Fibroblast of lung (primary cell): Measurements from ENCODE around the gene IGHMBP2. TPM values are rescaled to one million over a fixed set of nuclear protein-coding genes. Genes with fewer than 3 reads are reported as not detected.

Source experiments
- DNase-seq, 2 donors: peaks; one replicate each; pipeline versions ENCODE4 v3.0.0 to v3.0.0-alpha.2; 2010; ENCODE audit warnings: low read depth in 2 of 2
- H2AFZ ChIP-seq: 2 replicates; pipeline ENCODE4 v1.5.1; 2012; ENCODE audit warnings: low read length, control low read depth, inconsistent platforms
- H3K27ac ChIP-seq: 2 replicates; pipeline ENCODE4 v1.5.1; 2011; ENCODE audit warnings: low read length, control low read depth; ENCODE audit not compliant: insufficient read depth
- H3K27me3 ChIP-seq: 2 replicates; pipeline ENCODE4 v1.5.1; 2011; ENCODE audit warnings: mild to moderate bottlenecking, low read length; ENCODE audit not compliant: control insufficient read depth, insufficient read depth
- H3K36me3 ChIP-seq: 2 replicates; pipeline ENCODE4 v1.5.1; 2011; ENCODE audit warnings: low read length; ENCODE audit not compliant: control insufficient read depth, insufficient read depth
- H3K4me1 ChIP-seq: 2 replicates; pipeline ENCODE4 v1.5.1; 2011; ENCODE audit warnings: low read length; ENCODE audit not compliant: control insufficient read depth, insufficient read depth; ENCODE audit errors: extremely low read depth
- H3K4me2 ChIP-seq: 2 replicates; pipeline ENCODE4 v1.5.1; 2011; ENCODE audit warnings: low read length, control low read depth; ENCODE audit not compliant: insufficient read depth; ENCODE audit errors: extremely low read depth
- H3K4me3 ChIP-seq, 4 experiments: fragments of 200-600 bp in 1 of 4; sonication (generic) in 1 of 4; replicated peaks in 1 of 4; 2 replicates each; pipeline ENCODE4 v1.5.1; 2011 to 2016; ENCODE audit warnings: low read length in 4 of 4, low read depth in 3 of 4, mild to moderate bottlenecking in 3 of 4, control low read depth in 2 of 4, inconsistent platforms in 1 of 4, mixed read lengths in 1 of 4; ENCODE audit not compliant: insufficient read depth in 1 of 4; ENCODE audit errors: control extremely low read depth in 1 of 4
- H3K79me2 ChIP-seq: 2 replicates; pipeline ENCODE4 v1.5.1; 2012; ENCODE audit warnings: mild to moderate bottlenecking, low read length, inconsistent platforms; ENCODE audit not compliant: control insufficient read depth, insufficient read depth
- H3K9ac ChIP-seq: 2 replicates; pipeline ENCODE4 v1.5.1; 2011; ENCODE audit warnings: mild to moderate bottlenecking, low read length, control low read depth; ENCODE audit not compliant: insufficient read depth
- H3K9me3 ChIP-seq: 2 replicates; pipeline ENCODE4 v1.5.1; 2012; ENCODE audit warnings: low read depth, low read length; ENCODE audit not compliant: control insufficient read depth, insufficient read depth
- H4K20me1 ChIP-seq: 2 replicates; pipeline ENCODE4 v1.5.1; 2011; ENCODE audit warnings: low read length; ENCODE audit not compliant: control insufficient read depth, insufficient read depth; ENCODE audit errors: extremely low read depth
- EZH2 ChIP-seq: IDR thresholded peaks from 2 replicates; pipeline ENCODE4 v1.5.1; 2012; ENCODE audit warnings: low read length, control low read depth, mild to moderate bottlenecking; ENCODE audit errors: missing control alignments
- polyA plus RNA-seq, 2 donors: library from polyadenylated mRNA; depleted of rRNA in 1 of 2; stranded (reverse) in 1 of 2; unstranded in 1 of 2; fragments of >200 nt; gene quantifications; 2 replicates each; pipeline ENCODE4 v1.2.1, GENCODE V29; 2011 to 2012; ENCODE audit warnings: missing spikeins in 1 of 2
- total RNA-seq: library from RNA; depleted of rRNA; stranded (reverse); fragments of >200 nt; gene quantifications from 2 replicates; pipeline ENCODE4 v1.2.1, GENCODE V29; 2014
- TF ChIP-seq, protein P1 (sequence below), 2 donors: IDR thresholded peaks in 1 of 2; conservative IDR thresholded peaks in 1 of 2; 1 replicate in 1 of 2; 2 replicates in 1 of 2; pipeline ENCODE4 v1.5.1; 2011 to 2012; ENCODE audit warnings: low read length in 2 of 2, control low read depth in 1 of 2, inconsistent platforms in 1 of 2, low read depth in 1 of 2, mild to moderate bottlenecking in 1 of 2

Gene IGHMBP2
- total and polyA plus RNA-seq, 2 donors (not counting 1 experiment from before 2014, with no cell fraction given): 5.2 to 8.6 TPM

DNA sequence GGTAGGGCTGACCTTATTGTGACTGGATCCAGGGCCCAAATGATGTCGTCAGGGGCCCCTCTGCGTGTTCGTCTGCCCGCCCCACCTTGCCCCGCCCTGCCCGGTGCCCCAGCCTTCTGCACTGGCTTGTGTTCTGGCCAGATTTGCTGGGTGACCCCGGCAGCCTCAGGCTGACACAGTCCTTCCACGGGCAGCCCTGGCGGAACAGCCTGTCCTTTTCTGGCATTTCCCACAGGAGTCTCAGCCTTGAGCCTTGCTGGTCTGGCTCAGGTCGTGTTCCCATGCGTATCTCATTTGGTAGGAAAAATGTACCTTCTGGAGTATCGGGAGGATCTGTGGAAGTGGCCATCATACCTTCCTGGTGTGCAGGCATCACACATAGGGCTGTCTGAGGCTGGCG is 31.0 kb downstream of the IGHMBP2 start:
- Histone ChIP-seq H2AFZ (no peak overlapping the region), H4K20me1 (no peaks in the 10 kb centered on the region), H3K36me3 (peaks cover 18% of the 10 kb centered on the region), H3K4me3 (no peak overlapping the region), H3K4me2 (no peak overlapping the region), H3K9ac (no peak overlapping the region), H3K9me3 (no peaks in the 10 kb centered on the region), H3K27ac (no peak overlapping the region), H3K79me2 (no peaks in the 10 kb centered on the region), H3K27me3 (no peaks in the 10 kb centered on the region), H3K4me1 (no peaks in the 10 kb centered on the region)
- no peak for TF ChIP-seq EZH2
- DNase-seq: no peak

DNA sequence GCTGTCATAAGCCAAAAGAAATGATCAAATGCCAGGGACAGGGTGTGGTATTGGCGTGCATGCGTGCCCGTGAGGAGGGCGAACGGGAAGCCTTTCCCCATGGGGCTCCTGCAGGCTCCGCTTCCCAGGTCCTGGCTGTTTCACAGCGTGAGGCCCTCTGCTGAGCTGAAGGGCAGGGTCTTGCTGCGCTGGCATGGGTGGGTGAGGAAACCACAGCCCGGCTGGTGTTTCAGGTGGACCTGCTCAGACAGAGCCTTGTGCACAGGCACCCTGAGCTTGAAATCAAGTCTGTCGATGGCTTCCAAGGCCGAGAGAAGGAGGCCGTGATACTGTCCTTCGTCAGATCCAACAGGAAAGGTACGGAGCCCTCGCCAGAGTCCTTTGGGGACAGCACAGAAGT is 31.4 kb downstream of the IGHMBP2 start:
- Histone ChIP-seq H3K36me3 (peaks cover 20% of the 10 kb centered on the region), H3K4me1 (no peaks in the 10 kb centered on the region), H3K27ac (no peak overlapping the region), H3K27me3 (no peaks in the 10 kb centered on the region), H2AFZ (no peak overlapping the region), H3K4me3 (no peak overlapping the region), H3K9ac (no peak overlapping the region), H3K4me2 (no peak overlapping the region), H4K20me1 (no peaks in the 10 kb centered on the region), H3K79me2 (no peaks in the 10 kb centered on the region), H3K9me3 (no peaks in the 10 kb centered on the region)
- DNase-seq: no peak
- no peak for TF ChIP-seq EZH2
- TF ChIP-seq, protein P1, sequence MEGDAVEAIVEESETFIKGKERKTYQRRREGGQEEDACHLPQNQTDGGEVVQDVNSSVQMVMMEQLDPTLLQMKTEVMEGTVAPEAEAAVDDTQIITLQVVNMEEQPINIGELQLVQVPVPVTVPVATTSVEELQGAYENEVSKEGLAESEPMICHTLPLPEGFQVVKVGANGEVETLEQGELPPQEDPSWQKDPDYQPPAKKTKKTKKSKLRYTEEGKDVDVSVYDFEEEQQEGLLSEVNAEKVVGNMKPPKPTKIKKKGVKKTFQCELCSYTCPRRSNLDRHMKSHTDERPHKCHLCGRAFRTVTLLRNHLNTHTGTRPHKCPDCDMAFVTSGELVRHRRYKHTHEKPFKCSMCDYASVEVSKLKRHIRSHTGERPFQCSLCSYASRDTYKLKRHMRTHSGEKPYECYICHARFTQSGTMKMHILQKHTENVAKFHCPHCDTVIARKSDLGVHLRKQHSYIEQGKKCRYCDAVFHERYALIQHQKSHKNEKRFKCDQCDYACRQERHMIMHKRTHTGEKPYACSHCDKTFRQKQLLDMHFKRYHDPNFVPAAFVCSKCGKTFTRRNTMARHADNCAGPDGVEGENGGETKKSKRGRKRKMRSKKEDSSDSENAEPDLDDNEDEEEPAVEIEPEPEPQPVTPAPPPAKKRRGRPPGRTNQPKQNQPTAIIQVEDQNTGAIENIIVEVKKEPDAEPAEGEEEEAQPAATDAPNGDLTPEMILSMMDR (conservative IDR thresholded peaks at IDR 0.05 in 1 of 2, IDR thresholded peaks at IDR 0.05 in 1 of 2; ENCODE audit: low read depth in 1 of 2, low read length in 2 of 2): no peak

DNA sequence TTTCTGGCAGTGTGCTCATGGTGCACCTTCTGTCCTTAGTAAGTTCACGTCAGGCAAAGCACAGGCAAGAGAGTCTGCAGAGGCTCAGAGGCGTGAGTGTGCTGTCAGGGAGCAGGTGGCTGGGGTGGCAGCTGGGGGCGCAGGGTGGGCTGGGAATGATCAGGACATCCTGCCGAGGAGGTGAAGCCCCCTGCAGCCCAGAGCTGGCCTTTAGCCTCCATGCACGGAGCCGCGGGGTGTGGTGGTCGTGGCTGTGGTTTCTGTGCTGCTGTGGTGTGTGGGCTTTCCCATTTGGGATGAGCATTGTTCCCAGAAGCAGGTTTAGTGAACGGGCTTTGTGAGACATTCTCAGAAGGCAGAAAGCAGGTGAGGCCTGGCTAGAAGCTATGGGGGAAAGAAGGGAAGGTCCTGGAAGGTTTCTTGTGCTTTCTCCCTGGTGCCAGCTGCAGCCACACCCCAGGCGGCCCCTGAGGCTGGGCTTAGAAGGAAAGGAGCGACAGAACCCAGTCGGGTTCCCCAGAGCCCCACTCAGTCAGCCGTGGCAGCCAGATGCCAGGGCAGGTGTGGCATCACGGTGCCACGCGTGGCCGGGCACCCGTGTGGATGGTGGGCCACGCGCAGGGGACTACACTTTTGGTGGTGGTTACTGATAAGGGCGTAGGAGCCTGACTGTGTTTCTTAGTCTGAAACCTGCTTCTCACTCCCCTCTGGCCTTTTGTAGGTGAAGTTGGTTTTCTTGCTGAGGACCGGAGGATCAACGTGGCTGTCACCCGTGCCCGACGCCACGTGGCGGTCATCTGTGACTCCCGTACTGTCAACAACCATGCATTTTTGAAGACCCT is 32.0 kb downstream of the IGHMBP2 start:
- Histone ChIP-seq H3K4me2 (no peak overlapping the region), H3K9me3 (no peaks in the 10 kb centered on the region), H3K4me3 (no peak overlapping the region), H3K79me2 (no peaks in the 10 kb centered on the region), H3K9ac (no peak overlapping the region), H2AFZ (no peak overlapping the region), H4K20me1 (no peaks in the 10 kb centered on the region), H3K27ac (no peak overlapping the region), H3K36me3 (peaks cover 20% of the 10 kb centered on the region), H3K27me3 (no peaks in the 10 kb centered on the region), H3K4me1 (no peaks in the 10 kb centered on the region)
- TF ChIP-seq EZH2: no peak
- no peak for DNase-seq

DNA sequence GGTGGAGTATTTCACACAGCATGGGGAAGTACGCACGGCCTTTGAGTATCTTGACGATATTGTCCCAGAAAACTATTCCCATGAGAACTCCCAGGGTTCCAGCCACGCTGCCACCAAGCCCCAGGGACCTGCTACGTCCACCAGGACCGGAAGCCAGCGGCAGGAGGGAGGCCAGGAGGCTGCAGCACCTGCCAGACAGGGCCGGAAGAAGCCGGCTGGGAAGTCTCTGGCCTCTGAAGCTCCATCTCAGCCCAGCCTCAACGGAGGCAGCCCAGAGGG is 32.6 kb downstream of the IGHMBP2 start:
- Histone ChIP-seq H3K27me3 (no peaks in the 10 kb centered on the region), H3K4me1 (no peaks in the 10 kb centered on the region), H3K79me2 (no peaks in the 10 kb centered on the region), H3K4me2 (no peak overlapping the region), H3K36me3 (peaks cover 20% of the 10 kb centered on the region), H4K20me1 (no peaks in the 10 kb centered on the region), H3K9ac (no peak overlapping the region), H3K9me3 (no peaks in the 10 kb centered on the region), H3K27ac (no peak overlapping the region), H2AFZ (no peak overlapping the region), H3K4me3 (no peak overlapping the region)
- DNase-seq: no peak
- no peak for TF ChIP-seq EZH2
- TF ChIP-seq, protein P1 (conservative IDR thresholded peaks at IDR 0.05 in 1 of 2, IDR thresholded peaks at IDR 0.05 in 1 of 2; ENCODE audit: low read depth in 1 of 2, low read length in 2 of 2): no peak
